Adrenal gland (tissue), 12 donors: ENCODE data around the gene ZDHHC24. TPM values are rescaled to one million over a fixed set of nuclear protein-coding genes. Genes with fewer than 3 reads are reported as not detected.

Experiments
- DNase-seq, 7 donors: peaks; one replicate each; pipeline ENCODE4 v3.0.0-alpha.2; 2019 to 2020
- H3K27ac ChIP-seq, 5 donors: fragments of 200-600 bp; sonication (generic) in 4 of 5; 1 replicate in 3 of 5; 2 replicates in 2 of 5; pipeline versions ENCODE4 v1.5.1 to v1.8.0; 2016 to 2020; ENCODE audit warnings: mild to moderate bottlenecking in 1 of 5
- H3K27me3 ChIP-seq: fragments of 200-600 bp; 2 replicates; pipeline ENCODE4 v1.8.0; 2021
- H3K36me3 ChIP-seq, 2 donors: fragments of 200-600 bp; replicated peaks in 1 of 2; 1 replicate in 1 of 2; 2 replicates in 1 of 2; pipeline versions ENCODE4 v1.5.1 to v1.8.0; 2018 to 2022
- H3K4me1 ChIP-seq, 2 donors: fragments of 200-600 bp; replicated peaks in 1 of 2; 1 replicate in 1 of 2; 2 replicates in 1 of 2; pipeline versions ENCODE4 v1.5.1 to v1.8.0; 2018 to 2021
- H3K4me3 ChIP-seq, 4 donors: fragments of 200-600 bp; sonication (generic) in 3 of 4; one replicate each; pipeline ENCODE4 v1.5.1; 2016 to 2018
- H3K9me3 ChIP-seq, 3 donors: fragments of 200-600 bp; sonication (generic) in 1 of 3; replicated peaks in 1 of 3; 1 replicate in 2 of 3; 2 replicates in 1 of 3; pipeline versions ENCODE4 v1.5.1 to v1.8.0; 2016 to 2021
- POLR2A ChIP-seq, 2 donors: fragments of 450-650 bp; IDR thresholded peaks; one replicate each; pipeline ENCODE4 v1.6.1; 2017; ENCODE audit warnings: antibody characterized with exemption in 2 of 2, mild to moderate bottlenecking in 2 of 2, moderate library complexity in 1 of 2
- WGBS, 4 donors: extraction: QIAGEN DNeasy Blood & Tissue Kit in 2 of 4; methylation state at CpG; one replicate each; pipeline versions ENCODE4 v1.1.5 to v1.1.7; 2013 to 2017; 5-methylcytosine and 5-hydroxymethylcytosine counted together
- intact Hi-C, 2 donors: fragments of 100-400 bp; cut with DNase I; formaldehyde crosslinking; loops; one replicate each; pipeline versions ENCODE4 v1.14.1 to v1.15.0; 2022 to 2023
- polyA plus RNA-seq, 3 donors: library from polyadenylated mRNA; stranded (reverse); fragments of 200-250 nt in 2 of 3; fragments of 350-450 nt in 1 of 3; fragmentation: Illumina TruSeq in 1 of 3; extraction: RNeasy Lipid Tissue Mini Kit (QIAGEN cat#74804) in 1 of 3; gene quantifications; one replicate each; pipeline ENCODE4 v1.2.3, GENCODE V29; 2013 to 2014
- total RNA-seq, 9 donors: library from RNA; depleted of rRNA in 4 of 9; stranded (reverse); fragments of >200 nt in 4 of 9; fragments of 120-200 nt in 1 of 9; fragmentation: NEBNext Ultra II Directional in 1 of 9; extraction: Animal tissue kit (Norgen Biotek cat#: 25700) in 1 of 9; gene quantifications; one replicate each; pipeline versions ENCODE4 v1.1.0 to v1.2.4, GENCODE V29; 2013 to 2023
- TF ChIP-seq, protein P1 (sequence below), 6 experiments: fragments of 450-650 bp in 4 of 6; fragments of 200-600 bp in 2 of 6; sonication (generic) in 1 of 6; IDR thresholded peaks; 1 replicate in 5 of 6; 2 replicates in 1 of 6; pipeline versions ENCODE4 v1.5.1 to v1.8.0; 2016 to 2021; ENCODE audit warnings: antibody characterized with exemption in 6 of 6, mild to moderate bottlenecking in 2 of 6, moderate library complexity in 1 of 6
- donor health status: healthy with polysubstance abuse.
- donor health status: Bipolar disorder and iron deficiency.
- donor health status: DM: yes; HTN: yes; CAD: no.
- donor health status: DM: no; HTN: no; CAD: no.
- donor health status: DM: no; HTN: no; CAD: no.
- donor health status: DM: yes; HTN: yes; CAD: no.

ZDHHC24 gene
- total and polyA plus RNA-seq, 12 donors, result 8.6 to 34.7 (median 18.8) TPM

GRCh38 chr11:66524304-66525040 lies 21.4 kb downstream of the ZDHHC24 start:
- intact Hi-C loops, result no loop called here
- Histone ChIP-seq H3K9me3 (no peaks in the 10 kb centered on the region), H3K4me3 (no peak overlapping the region), H3K27ac (no peak overlapping the region), H3K4me1 (no peaks in the 10 kb centered on the region), H3K36me3 (peaks cover 0 to 38% of the 10 kb centered on the region in 2 donors), H3K27me3 (no peaks in the 10 kb centered on the region)
- 88 to 95% (median 90%) methylated on average over 10 of the region's 10 CpGs for WGBS, 4 donors
- DNase-seq, result no peak
- TF ChIP-seq POLR2A (IDR thresholded peaks at IDR 0.05), result no peak
- TF ChIP-seq, protein P1, sequence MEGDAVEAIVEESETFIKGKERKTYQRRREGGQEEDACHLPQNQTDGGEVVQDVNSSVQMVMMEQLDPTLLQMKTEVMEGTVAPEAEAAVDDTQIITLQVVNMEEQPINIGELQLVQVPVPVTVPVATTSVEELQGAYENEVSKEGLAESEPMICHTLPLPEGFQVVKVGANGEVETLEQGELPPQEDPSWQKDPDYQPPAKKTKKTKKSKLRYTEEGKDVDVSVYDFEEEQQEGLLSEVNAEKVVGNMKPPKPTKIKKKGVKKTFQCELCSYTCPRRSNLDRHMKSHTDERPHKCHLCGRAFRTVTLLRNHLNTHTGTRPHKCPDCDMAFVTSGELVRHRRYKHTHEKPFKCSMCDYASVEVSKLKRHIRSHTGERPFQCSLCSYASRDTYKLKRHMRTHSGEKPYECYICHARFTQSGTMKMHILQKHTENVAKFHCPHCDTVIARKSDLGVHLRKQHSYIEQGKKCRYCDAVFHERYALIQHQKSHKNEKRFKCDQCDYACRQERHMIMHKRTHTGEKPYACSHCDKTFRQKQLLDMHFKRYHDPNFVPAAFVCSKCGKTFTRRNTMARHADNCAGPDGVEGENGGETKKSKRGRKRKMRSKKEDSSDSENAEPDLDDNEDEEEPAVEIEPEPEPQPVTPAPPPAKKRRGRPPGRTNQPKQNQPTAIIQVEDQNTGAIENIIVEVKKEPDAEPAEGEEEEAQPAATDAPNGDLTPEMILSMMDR (IDR thresholded peaks at IDR 0.05), result no peak

DNA sequence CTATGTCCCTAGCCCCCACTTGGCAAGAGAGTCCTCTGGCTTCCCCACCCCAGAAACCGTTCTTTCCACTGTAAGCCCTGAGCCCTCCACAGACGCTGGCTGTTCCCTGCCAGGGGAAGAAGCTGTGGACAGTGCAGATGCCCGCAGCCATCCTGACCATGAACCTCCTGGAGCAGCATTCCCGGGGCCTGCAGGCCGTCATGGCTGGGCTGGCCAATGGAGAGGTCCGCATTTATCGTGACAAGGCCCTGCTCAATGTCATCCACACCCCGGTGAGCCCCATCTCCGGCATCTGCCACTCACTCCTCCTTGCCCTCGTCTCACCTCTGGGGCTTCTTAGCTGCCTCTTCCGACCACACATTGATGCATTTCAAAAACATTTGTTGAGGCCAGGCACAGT lies 22.2 kb downstream of the ZDHHC24 start:
- H3K27me3 ChIP-seq, result no peaks in the 10 kb centered on the region
- no peaks in the 10 kb centered on the region for H3K9me3 ChIP-seq
- intact Hi-C loops, result no loop called here
- H3K4me3 ChIP-seq, result no peak overlapping the region
- 72 to 88% (median 73%) methylated on average over 11 of the region's 11 CpGs for WGBS, 4 donors
- H3K36me3 ChIP-seq, result peaks cover 0 to 38% of the 10 kb centered on the region in 2 donors
- TF ChIP-seq POLR2A (IDR thresholded peaks at IDR 0.05), result no peak
- TF ChIP-seq, protein P1 (IDR thresholded peaks at IDR 0.05), result no peak
- no peaks in the 10 kb centered on the region for H3K4me1 ChIP-seq
- no peak overlapping the region for H3K27ac ChIP-seq
- DNase-seq, result no peak

DNA sequence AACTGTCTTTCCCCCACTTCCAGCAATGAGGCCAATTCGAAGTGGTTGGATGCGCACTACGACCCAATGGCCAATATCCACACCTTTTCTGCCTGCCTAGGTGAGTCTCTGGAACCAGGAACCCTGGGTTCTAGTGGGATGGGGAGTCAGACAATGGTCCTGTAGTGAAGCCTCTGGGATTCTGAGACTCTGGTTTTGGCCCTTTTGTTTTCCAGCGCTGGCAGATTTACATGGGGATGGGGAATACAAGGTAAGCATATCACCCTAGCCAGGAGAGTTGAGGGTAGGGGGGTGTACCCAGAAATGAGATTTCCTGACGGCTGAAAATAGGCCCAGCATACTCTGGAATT lies 34.9 kb downstream of the ZDHHC24 start:
- DNase-seq, result no peak
- no peak overlapping the region for H3K27ac ChIP-seq
- H3K27me3 ChIP-seq, result no peaks in the 10 kb centered on the region
- peaks cover 0 to 12% of the 10 kb centered on the region in 2 donors for H3K36me3 ChIP-seq
- H3K4me3 ChIP-seq, result peak overlapping the region; percentile 49 to 97 (median 75)
- no peaks in the 10 kb centered on the region for H3K9me3 ChIP-seq
- intact Hi-C loops, result no loop called here
- H3K4me1 ChIP-seq, result peaks cover 8 to 9% of the 10 kb centered on the region in 2 donors
- no peak for TF ChIP-seq POLR2A (IDR thresholded peaks at IDR 0.05)
- TF ChIP-seq, protein P1 (IDR thresholded peaks at IDR 0.05), result no peak
- WGBS, 4 donors, result 0 to 11% (median 6%) methylated on average over 2 to 5 of the region's 5 CpGs

DNA sequence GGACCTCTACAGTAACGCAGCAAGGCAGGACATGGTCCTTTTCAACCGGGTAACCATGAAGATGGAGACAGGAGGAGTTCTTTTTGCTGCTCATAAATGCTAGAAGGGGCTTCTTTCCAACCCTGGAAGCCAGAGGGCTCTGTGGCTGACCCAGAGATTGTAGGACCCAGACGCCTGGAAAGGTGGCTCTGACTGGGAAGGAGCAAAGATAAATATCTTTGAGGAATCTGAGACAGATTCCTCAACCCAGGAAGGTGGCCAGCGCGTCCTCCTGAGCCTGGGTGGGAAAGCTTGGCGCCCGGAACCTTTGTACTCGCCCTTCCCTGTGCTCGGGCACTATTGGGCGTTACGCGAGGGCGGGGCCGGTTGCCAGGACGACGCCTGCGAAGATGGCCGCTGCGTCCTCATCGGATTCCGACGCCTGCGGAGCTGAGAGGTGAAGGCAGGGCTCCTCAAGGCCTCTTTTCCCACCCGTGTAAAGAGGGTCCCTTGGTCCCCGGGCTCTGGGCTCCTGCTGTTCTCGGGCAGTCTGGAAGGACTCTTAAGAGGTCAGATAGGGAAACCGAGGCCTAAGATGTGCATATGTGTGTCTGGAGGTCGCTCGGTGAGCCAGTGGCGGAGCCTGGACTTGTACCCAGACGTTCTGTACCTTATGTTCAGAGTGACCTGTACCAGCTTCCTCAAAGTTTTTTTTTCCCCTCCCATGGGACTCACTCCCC lies 35.4 kb downstream of the ZDHHC24 start, which contains the start of gene BBS1:
BBS1 (plus strand) TSS at position 365 of the 719 bp plus-strand sequence; CDS start at position 390, 25 bp downstream.
- Histone ChIP-seq H3K4me3 (peak within 1 kb of the TSS; percentile 49 to 97 (median 75)), H3K9me3 (no peaks in the 10 kb centered on the region), H3K27ac (peak within 1 kb of the TSS in 1 of 5 donors; percentile 60), H3K27me3 (no peaks in the 10 kb centered on the region), H3K4me1 (peaks cover 8 to 9% of the 10 kb centered on the region in 2 donors), H3K36me3 (peaks cover 0 to 13% of the 10 kb centered on the region in 2 donors)
- intact Hi-C loops, result no loop called here
- 1 to 4% (median 3%) methylated on average over 13 to 31 of the region's 31 CpGs for WGBS, 4 donors
- TF ChIP-seq, protein P1 (IDR thresholded peaks at IDR 0.05), result no peak
- peak in 1 of 2 donors; percentile 18 for TF ChIP-seq POLR2A (IDR thresholded peaks at IDR 0.05)
- DNase-seq, result peak; percentile 82 to 93 (median 88)
